ENCODE data around the gene CDC25A.

CDC25A gene

GRCh38 chr3:48140936-48141603, 47.1 kb downstream of the CDC25A start:
- no peak for DNase-seq (ENCODE audit: low read depth)

GRCh38 chr3:48140336-48140757, 47.9 kb downstream of the CDC25A start:
- no peak for DNase-seq (ENCODE audit: low read depth)

- no peak for DNase-seq (ENCODE audit: low read depth)
Measured at GRCh38 chr3:48137425-48137999, 50.7 kb downstream of the CDC25A start.

- no peak for DNase-seq (ENCODE audit: low read depth)
Measured at GRCh38 chr3:48135552-48136495, 52.4 kb downstream of the CDC25A start.

GRCh38 chr3:48130321-48130904, 57.8 kb downstream of the CDC25A start:
- DNase-seq (ENCODE audit: low read depth) = no peak

- no peak for DNase-seq (ENCODE audit: low read depth)
Measured at GRCh38 chr3:48129921-48130320, 58.3 kb downstream of the CDC25A start.

- DNase-seq (ENCODE audit: low read depth) = no peak
Measured at GRCh38 chr3:48128774-48129173, 59.4 kb downstream of the CDC25A start.

GRCh38 chr3:48125886-48126622, 62.2 kb downstream of the CDC25A start:
- no peak for DNase-seq (ENCODE audit: low read depth)

- DNase-seq (ENCODE audit: low read depth) = no peak
Measured at GRCh38 chr3:48125013-48125705, 63.1 kb downstream of the CDC25A start.

GRCh38 chr3:48123346-48123745, 64.9 kb downstream of the CDC25A start:
- DNase-seq (ENCODE audit: low read depth) = no peak

- no peak for DNase-seq (ENCODE audit: low read depth)
Measured at GRCh38 chr3:48122504-48122903, 65.7 kb downstream of the CDC25A start.

GRCh38 chr3:48120223-48120622, 68.0 kb downstream of the CDC25A start:
- no peak for DNase-seq (ENCODE audit: low read depth)

- no peak for DNase-seq (ENCODE audit: low read depth)
Measured at GRCh38 chr3:48119505-48120193, 68.6 kb downstream of the CDC25A start.

GRCh38 chr3:48118928-48119327, 69.3 kb downstream of the CDC25A start:
- DNase-seq (ENCODE audit: low read depth) = no peak

- DNase-seq (ENCODE audit: low read depth) = no peak
Measured at GRCh38 chr3:48118322-48118721, 69.9 kb downstream of the CDC25A start.

- no peak for DNase-seq (ENCODE audit: low read depth)
Measured at GRCh38 chr3:48112813-48113212, 75.4 kb downstream of the CDC25A start.

GRCh38 chr3:48112108-48112791, 76.0 kb downstream of the CDC25A start:
- peak; percentile 20 for DNase-seq (ENCODE audit: low read depth)

- no peak for DNase-seq (ENCODE audit: low read depth)
Measured at GRCh38 chr3:48110463-48110862, 77.8 kb downstream of the CDC25A start.

- DNase-seq (ENCODE audit: low read depth) = no peak
Measured at GRCh38 chr3:48107227-48107626, 81.0 kb downstream of the CDC25A start.
